ENCODE data around the gene GUCY1A2.

GUCY1A2 gene

DNA sequence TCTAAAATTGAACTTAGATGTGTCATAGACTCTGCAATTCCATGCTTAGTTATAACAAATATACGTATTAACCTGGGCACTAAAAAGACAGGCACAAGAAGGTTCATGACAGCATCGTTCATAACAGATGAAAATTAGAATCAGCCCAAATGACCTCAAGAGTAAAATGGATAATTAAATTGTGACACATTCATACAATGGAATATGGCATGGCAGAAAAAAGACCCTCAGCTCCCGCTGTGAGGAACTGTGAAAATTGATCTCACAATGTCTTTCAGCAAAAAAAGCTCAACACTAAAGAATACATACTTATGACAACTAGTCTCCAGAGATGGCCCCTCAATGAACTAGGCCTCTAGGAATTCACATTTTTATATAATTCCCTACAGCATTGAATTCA is 386.0 kb downstream of the GUCY1A2 start:
- no peak for DNase-seq
- no peak for ATAC-seq

DNA sequence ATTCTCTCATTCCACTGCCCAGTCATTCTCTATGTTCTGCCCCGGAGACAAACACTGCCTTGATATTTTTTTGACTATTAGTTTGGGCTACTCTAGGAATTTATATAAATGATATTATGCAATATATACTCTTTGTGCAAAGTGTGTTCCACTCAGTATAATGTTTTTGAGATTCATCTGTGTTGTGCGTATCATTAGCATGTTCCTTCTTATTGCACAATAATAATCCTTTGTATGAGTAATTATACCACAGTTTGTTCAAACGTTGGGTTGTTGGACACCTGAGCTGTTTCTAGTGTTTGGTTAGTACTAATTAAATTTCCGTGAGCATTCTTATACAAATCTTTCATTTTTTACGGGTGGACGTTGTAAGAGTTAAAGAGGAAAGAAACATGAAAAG is 390.6 kb downstream of the GUCY1A2 start:
- no peak for ATAC-seq
- DNase-seq = no peak

DNA sequence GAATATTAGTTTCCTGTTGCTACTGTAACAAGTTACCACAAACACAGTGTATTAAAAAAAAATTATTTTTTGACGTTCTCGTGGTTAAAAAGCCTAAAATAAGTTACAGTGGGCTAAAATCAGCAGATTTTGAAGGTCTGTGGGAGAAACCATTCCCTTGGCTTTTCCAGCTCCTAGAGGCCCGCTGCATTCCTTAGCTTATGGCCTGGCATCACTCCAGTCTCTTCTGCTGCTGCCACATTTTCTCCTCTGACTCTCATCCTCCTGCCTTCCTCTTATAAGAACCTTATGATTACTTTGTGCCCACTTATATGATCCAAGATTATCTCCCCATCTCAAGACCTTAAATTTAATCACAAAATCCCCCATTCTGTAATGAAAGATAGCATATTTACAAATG is 392.7 kb downstream of the GUCY1A2 start:
- DNase-seq = no peak
- ATAC-seq = no peak

DNA sequence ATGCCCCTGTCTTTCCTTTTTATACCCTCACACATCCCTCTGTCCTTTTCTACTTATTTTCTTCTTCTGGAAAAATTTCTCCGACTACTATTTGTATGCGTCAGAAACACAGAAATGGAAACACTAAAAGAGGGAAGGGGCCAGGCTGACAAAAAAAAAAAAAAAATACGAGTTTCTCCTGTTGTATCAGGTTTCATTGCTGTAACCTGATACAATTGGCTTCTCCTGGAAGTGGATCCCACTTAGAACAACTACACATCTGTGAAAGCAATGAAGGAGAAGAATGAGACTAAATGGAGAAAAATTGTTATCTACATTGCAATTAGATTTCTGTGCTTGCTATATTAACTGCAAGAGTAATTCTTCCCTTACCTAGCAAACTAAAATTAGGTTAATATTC is 393.9 kb downstream of the GUCY1A2 start:
- no peak for ATAC-seq
- no peak for DNase-seq

All from stimulated activated naive CD8-positive, alpha-beta T cell treated with anti-CD3 and anti-CD28 coated beads, Interleukin-15, Interleukin-2, amounts not matched to agents 100 U/mL and 50 U/mL, for 24 hours (primary cell).